ENCODE results near the gene HPS5. TPM values are rescaled to one million over a fixed set of nuclear protein-coding genes. Genes with fewer than 3 reads are reported as not detected.
A peak's percentile ranks its signal among the peaks of the same experiment; 100 is the strongest.

The HPS5 gene
- total and polyA plus RNA-seq, 2 of the 13 experiments (the other 11 are each of a cell fraction or from before 2014, with no cell fraction given) = 6.6 to 25.5 TPM

DNA sequence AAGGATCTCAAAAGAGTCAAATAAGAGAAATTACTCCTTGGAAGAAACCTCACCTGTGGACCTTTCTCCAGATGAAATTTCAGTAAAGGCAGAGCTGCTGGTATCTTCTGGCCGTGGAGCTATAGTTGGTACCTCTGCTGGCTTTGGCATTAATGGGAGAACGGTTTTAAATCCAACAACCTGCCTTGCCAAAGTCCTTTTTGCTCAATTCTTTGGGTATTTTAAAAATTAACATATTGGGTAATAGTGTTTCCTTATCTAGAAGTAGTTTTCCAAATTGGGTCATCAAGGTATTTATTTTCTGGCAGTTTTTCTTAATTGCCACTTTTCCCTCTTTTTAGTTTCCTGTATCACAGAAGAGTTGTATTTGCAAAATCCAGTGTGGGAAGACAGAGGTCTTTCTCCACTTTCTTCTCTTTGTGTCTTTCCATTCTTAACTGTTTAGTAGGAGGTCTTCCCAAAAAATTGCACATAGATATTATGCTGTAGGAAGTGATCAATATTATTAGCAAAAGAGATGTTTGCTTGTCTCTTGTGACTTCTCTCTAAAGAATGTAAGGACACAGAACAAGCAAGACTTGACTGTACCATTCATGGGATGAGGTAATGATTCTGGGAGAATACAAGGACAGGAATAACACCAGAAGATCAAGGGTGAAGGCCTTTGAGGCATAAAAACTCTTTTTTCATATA is 85.1 kb downstream of the HPS5 start, which contains the start of gene SAA4 (continued):
- TF ChIP-seq, protein P1, sequence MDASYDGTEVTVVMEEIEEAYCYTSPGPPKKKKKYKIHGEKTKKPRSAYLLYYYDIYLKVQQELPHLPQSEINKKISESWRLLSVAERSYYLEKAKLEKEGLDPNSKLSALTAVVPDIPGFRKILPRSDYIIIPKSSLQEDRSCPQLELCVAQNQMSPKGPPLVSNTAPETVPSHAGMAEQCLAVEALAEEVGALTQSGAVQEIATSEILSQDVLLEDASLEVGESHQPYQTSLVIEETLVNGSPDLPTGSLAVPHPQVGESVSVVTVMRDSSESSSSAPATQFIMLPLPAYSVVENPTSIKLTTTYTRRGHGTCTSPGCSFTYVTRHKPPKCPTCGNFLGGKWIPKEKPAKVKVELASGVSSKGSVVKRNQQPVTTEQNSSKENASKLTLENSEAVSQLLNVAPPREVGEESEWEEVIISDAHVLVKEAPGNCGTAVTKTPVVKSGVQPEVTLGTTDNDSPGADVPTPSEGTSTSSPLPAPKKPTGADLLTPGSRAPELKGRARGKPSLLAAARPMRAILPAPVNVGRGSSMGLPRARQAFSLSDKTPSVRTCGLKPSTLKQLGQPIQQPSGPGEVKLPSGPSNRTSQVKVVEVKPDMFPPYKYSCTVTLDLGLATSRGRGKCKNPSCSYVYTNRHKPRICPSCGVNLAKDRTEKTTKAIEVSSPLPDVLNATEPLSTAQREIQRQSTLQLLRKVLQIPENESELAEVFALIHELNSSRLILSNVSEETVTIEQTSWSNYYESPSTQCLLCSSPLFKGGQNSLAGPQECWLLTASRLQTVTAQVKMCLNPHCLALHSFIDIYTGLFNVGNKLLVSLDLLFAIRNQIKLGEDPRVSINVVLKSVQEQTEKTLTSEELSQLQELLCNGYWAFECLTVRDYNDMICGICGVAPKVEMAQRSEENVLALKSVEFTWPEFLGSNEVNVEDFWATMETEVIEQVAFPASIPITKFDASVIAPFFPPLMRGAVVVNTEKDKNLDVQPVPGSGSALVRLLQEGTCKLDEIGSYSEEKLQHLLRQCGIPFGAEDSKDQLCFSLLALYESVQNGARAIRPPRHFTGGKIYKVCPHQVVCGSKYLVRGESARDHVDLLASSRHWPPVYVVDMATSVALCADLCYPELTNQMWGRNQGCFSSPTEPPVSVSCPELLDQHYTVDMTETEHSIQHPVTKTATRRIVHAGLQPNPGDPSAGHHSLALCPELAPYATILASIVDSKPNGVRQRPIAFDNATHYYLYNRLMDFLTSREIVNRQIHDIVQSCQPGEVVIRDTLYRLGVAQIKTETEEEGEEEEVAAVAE (CRISPR knock-in tag; IDR thresholded peaks at IDR 0.05; ENCODE audit: borderline replicate concordance) = no peak
- TF ChIP-seq KMT2A (CRISPR knock-in tag; IDR thresholded peaks at IDR 0.05) (no peak), HNRNPH1 (optimal IDR thresholded peaks at IDR 0.05; ENCODE audit: low read depth, low read length) (no peak), ZNF296 (CRISPR knock-in tag; conservative IDR thresholded peaks at IDR 0.05) (no peak), HMGA1 (CRISPR knock-in tag; conservative IDR thresholded peaks at IDR 0.05) (no peak), PHF8 (CRISPR knock-in tag; IDR thresholded peaks at IDR 0.05) (no peak; the same call in 1 of the 2 replicates), NONO (IDR thresholded peaks at IDR 0.05) (no peak), NONO (CRISPR knock-in tag; conservative IDR thresholded peaks at IDR 0.05) (no peak), ZNF607 (CRISPR knock-in tag; IDR thresholded peaks at IDR 0.05; ENCODE audit: borderline replicate concordance) (no peak), ARID2 (CRISPR knock-in tag; IDR thresholded peaks at IDR 0.05; ENCODE audit: borderline replicate concordance) (no peak), ZFP90 (CRISPR knock-in tag; IDR thresholded peaks at IDR 0.05; ENCODE audit: borderline replicate concordance) (no peak), ZBTB38 (CRISPR knock-in tag; IDR thresholded peaks at IDR 0.05) (no peak), ZNF263 (CRISPR knock-in tag; IDR thresholded peaks at IDR 0.05) (no peak), YEATS2 (CRISPR knock-in tag; IDR thresholded peaks at IDR 0.05; ENCODE audit: borderline replicate concordance) (no peak)
- TF ChIP-seq, protein P2, sequence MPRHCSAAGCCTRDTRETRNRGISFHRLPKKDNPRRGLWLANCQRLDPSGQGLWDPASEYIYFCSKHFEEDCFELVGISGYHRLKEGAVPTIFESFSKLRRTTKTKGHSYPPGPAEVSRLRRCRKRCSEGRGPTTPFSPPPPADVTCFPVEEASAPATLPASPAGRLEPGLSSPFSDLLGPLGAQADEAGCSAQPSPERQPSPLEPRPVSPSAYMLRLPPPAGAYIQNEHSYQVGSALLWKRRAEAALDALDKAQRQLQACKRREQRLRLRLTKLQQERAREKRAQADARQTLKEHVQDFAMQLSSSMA (CRISPR knock-in tag; IDR thresholded peaks at IDR 0.05) = no peak
- TF ChIP-seq, protein P3, sequence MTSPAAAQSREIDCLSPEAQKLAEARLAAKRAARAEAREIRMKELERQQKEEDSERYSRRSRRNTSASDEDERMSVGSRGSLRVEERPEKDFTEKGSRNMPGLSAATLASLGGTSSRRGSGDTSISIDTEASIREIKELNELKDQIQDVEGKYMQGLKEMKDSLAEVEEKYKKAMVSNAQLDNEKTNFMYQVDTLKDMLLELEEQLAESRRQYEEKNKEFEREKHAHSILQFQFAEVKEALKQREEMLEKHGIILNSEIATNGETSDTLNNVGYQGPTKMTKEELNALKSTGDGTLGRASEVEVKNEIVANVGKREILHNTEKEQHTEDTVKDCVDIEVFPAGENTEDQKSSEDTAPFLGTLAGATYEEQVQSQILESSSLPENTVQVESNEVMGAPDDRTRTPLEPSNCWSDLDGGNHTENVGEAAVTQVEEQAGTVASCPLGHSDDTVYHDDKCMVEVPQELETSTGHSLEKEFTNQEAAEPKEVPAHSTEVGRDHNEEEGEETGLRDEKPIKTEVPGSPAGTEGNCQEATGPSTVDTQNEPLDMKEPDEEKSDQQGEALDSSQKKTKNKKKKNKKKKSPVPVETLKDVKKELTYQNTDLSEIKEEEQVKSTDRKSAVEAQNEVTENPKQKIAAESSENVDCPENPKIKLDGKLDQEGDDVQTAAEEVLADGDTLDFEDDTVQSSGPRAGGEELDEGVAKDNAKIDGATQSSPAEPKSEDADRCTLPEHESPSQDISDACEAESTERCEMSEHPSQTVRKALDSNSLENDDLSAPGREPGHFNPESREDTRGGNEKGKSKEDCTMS (CRISPR knock-in tag; conservative IDR thresholded peaks at IDR 0.05) = no peak
- TF ChIP-seq, protein P4, sequence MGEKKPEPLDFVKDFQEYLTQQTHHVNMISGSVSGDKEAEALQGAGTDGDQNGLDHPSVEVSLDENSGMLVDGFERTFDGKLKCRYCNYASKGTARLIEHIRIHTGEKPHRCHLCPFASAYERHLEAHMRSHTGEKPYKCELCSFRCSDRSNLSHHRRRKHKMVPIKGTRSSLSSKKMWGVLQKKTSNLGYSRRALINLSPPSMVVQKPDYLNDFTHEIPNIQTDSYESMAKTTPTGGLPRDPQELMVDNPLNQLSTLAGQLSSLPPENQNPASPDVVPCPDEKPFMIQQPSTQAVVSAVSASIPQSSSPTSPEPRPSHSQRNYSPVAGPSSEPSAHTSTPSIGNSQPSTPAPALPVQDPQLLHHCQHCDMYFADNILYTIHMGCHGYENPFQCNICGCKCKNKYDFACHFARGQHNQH (CRISPR knock-in tag; IDR thresholded peaks at IDR 0.05) = no peak
- TF ChIP-seq, protein P5, sequence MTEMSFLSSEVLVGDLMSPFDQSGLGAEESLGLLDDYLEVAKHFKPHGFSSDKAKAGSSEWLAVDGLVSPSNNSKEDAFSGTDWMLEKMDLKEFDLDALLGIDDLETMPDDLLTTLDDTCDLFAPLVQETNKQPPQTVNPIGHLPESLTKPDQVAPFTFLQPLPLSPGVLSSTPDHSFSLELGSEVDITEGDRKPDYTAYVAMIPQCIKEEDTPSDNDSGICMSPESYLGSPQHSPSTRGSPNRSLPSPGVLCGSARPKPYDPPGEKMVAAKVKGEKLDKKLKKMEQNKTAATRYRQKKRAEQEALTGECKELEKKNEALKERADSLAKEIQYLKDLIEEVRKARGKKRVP (CRISPR knock-in tag; IDR thresholded peaks at IDR 0.05) = peak in 1 of 2 experiments; percentile 61; a peak in 2 of 4 replicates
